Rectal smooth muscle tissue (tissue), 1 donor: Measurements from ENCODE around the gene ADGRF5.
A peak's percentile ranks its signal among the peaks of the same experiment; 100 is the strongest.

Experiments
- H3K27ac ChIP-seq: one replicate; pipeline ENCODE4 v1.7.0; 2013; ENCODE audit warnings: low read depth, low read length, inconsistent platforms
- H3K27me3 ChIP-seq: one replicate; pipeline ENCODE4 v1.7.0; 2013; ENCODE audit warnings: low read length; ENCODE audit not compliant: control insufficient read depth, insufficient read depth
- H3K36me3 ChIP-seq: one replicate; pipeline ENCODE4 v1.7.0; 2013; ENCODE audit warnings: low read length; ENCODE audit not compliant: control insufficient read depth, insufficient read depth
- H3K4me1 ChIP-seq: one replicate; pipeline ENCODE4 v1.7.0; 2013; ENCODE audit warnings: low read length; ENCODE audit not compliant: control insufficient read depth, insufficient read depth
- H3K4me3 ChIP-seq: one replicate; pipeline ENCODE4 v1.7.0; 2013; ENCODE audit warnings: low read length
- H3K9ac ChIP-seq: one replicate; pipeline ENCODE4 v1.7.0; 2013; ENCODE audit warnings: low read length

ADGRF5 gene

GRCh38 chr6:46925563-46926253, 4.0 kb upstream of the ADGRF5 start:
- Histone ChIP-seq H3K4me3 (no peak overlapping the region), H3K4me1 (no peaks in the 10 kb centered on the region), H3K27me3 (no peaks in the 10 kb centered on the region), H3K27ac (no peak overlapping the region), H3K36me3 (no peaks in the 10 kb centered on the region), H3K9ac (no peak overlapping the region)

GRCh38 chr6:46923476-46923875, 1.7 kb upstream of the ADGRF5 start:
- Histone ChIP-seq H3K9ac (no peak overlapping the region), H3K36me3 (no peaks in the 10 kb centered on the region), H3K4me1 (no peaks in the 10 kb centered on the region), H3K27me3 (no peaks in the 10 kb centered on the region), H3K27ac (no peak overlapping the region), H3K4me3 (no peak overlapping the region)

- Histone ChIP-seq H3K27me3 (no peaks in the 10 kb centered on the region), H3K36me3 (no peaks in the 10 kb centered on the region), H3K4me1 (no peaks in the 10 kb centered on the region), H3K27ac (no peak overlapping the region), H3K4me3 (peak overlapping the region; percentile 9), H3K9ac (no peak overlapping the region)
These were observed 679 bp downstream of the ADGRF5 start for GRCh38 chr6:46921059-46921458.

- H3K27me3 ChIP-seq, result no peaks in the 10 kb centered on the region
- H3K9ac ChIP-seq, result no peak overlapping the region
- no peak overlapping the region for H3K4me3 ChIP-seq
- H3K36me3 ChIP-seq, result no peaks in the 10 kb centered on the region
- H3K27ac ChIP-seq, result no peak overlapping the region
- no peaks in the 10 kb centered on the region for H3K4me1 ChIP-seq
These were observed 2.9 kb downstream of the ADGRF5 start for GRCh38 chr6:46918806-46919205.

- Histone ChIP-seq H3K4me1 (no peaks in the 10 kb centered on the region), H3K36me3 (no peaks in the 10 kb centered on the region), H3K9ac (no peak overlapping the region), H3K27me3 (no peaks in the 10 kb centered on the region), H3K27ac (no peak overlapping the region), H3K4me3 (no peak overlapping the region)
These were observed 4.7 kb downstream of the ADGRF5 start for GRCh38 chr6:46917002-46917545.

- H3K27ac ChIP-seq, result no peak overlapping the region
- no peaks in the 10 kb centered on the region for H3K36me3 ChIP-seq
- H3K4me3 ChIP-seq, result no peak overlapping the region
- H3K27me3 ChIP-seq, result no peaks in the 10 kb centered on the region
- no peak overlapping the region for H3K9ac ChIP-seq
- no peaks in the 10 kb centered on the region for H3K4me1 ChIP-seq
These were observed 5.9 kb downstream of the ADGRF5 start for GRCh38 chr6:46915866-46916265.

GRCh38 chr6:46915380-46915779, 6.4 kb downstream of the ADGRF5 start:
- Histone ChIP-seq H3K4me1 (no peaks in the 10 kb centered on the region), H3K27me3 (no peaks in the 10 kb centered on the region), H3K27ac (no peak overlapping the region), H3K36me3 (no peaks in the 10 kb centered on the region), H3K9ac (no peak overlapping the region), H3K4me3 (no peak overlapping the region)

- no peak overlapping the region for H3K4me3 ChIP-seq
These were observed 7.4 kb downstream of the ADGRF5 start for GRCh38 chr6:46914279-46914810.

GRCh38 chr6:46909371-46909770, 12.4 kb downstream of the ADGRF5 start:
- H3K27ac ChIP-seq, result no peak overlapping the region
- H3K27me3 ChIP-seq, result no peaks in the 10 kb centered on the region
- H3K9ac ChIP-seq, result no peak overlapping the region
- H3K4me3 ChIP-seq, result no peak overlapping the region
- no peaks in the 10 kb centered on the region for H3K36me3 ChIP-seq
- H3K4me1 ChIP-seq, result no peaks in the 10 kb centered on the region

More at GRCh38 chr6:46914279-46914810, 7.4 kb downstream of the ADGRF5 start:
- no peak overlapping the region for H3K9ac ChIP-seq
- no peak overlapping the region for H3K27ac ChIP-seq
- no peaks in the 10 kb centered on the region for H3K36me3 ChIP-seq
- no peaks in the 10 kb centered on the region for H3K27me3 ChIP-seq
- no peaks in the 10 kb centered on the region for H3K4me1 ChIP-seq

GRCh38 chr6:46906776-46907175, 15.0 kb downstream of the ADGRF5 start:
- no peak overlapping the region for H3K27ac ChIP-seq
- no peak overlapping the region for H3K4me3 ChIP-seq
- H3K27me3 ChIP-seq, result no peaks in the 10 kb centered on the region
- H3K36me3 ChIP-seq, result no peaks in the 10 kb centered on the region
- no peak overlapping the region for H3K9ac ChIP-seq
- H3K4me1 ChIP-seq, result no peaks in the 10 kb centered on the region

GRCh38 chr6:46904117-46904516, 17.6 kb downstream of the ADGRF5 start:
- Histone ChIP-seq H3K27me3 (no peaks in the 10 kb centered on the region), H3K9ac (no peak overlapping the region), H3K4me3 (no peak overlapping the region), H3K27ac (no peak overlapping the region), H3K36me3 (no peaks in the 10 kb centered on the region), H3K4me1 (no peaks in the 10 kb centered on the region)

- Histone ChIP-seq H3K36me3 (no peaks in the 10 kb centered on the region), H3K4me1 (no peaks in the 10 kb centered on the region), H3K27me3 (no peaks in the 10 kb centered on the region), H3K27ac (no peak overlapping the region), H3K4me3 (no peak overlapping the region), H3K9ac (no peak overlapping the region)
These were observed 18.6 kb downstream of the ADGRF5 start for GRCh38 chr6:46903175-46903574.

GRCh38 chr6:46901882-46902314, 19.8 kb downstream of the ADGRF5 start:
- Histone ChIP-seq H3K9ac (no peak overlapping the region), H3K36me3 (no peaks in the 10 kb centered on the region), H3K27ac (no peak overlapping the region), H3K27me3 (no peaks in the 10 kb centered on the region), H3K4me3 (no peak overlapping the region), H3K4me1 (no peaks in the 10 kb centered on the region)
